T-helper 1 cell (primary cell): ENCODE data around the gene SEC31A.

ENCODE experiments used
- DNase-seq, 5 donors: peaks; one replicate each; pipeline ENCODE4 v3.0.0-alpha.2; 2012 to 2020

Gene SEC31A

DNA sequence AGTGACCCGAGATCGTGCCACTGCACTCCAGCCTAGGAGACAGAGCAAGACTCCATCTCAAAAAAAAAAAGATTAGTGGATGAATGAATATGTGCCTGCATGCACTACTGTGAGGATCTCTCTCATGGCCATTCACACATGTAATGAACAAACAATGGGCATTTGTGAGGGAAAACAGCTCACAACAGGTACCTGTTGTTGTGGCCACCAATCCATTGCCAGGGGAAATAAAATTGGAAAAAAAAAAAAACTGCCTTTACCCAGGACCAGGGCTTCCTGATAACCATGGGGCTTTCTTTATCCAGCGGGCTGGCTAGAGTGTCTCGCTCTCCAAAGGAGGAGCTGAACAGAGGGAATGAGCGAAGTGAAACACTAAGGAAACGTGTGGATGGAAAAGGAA, 99.8 kb downstream of the SEC31A start:
- no peak for DNase-seq

DNA sequence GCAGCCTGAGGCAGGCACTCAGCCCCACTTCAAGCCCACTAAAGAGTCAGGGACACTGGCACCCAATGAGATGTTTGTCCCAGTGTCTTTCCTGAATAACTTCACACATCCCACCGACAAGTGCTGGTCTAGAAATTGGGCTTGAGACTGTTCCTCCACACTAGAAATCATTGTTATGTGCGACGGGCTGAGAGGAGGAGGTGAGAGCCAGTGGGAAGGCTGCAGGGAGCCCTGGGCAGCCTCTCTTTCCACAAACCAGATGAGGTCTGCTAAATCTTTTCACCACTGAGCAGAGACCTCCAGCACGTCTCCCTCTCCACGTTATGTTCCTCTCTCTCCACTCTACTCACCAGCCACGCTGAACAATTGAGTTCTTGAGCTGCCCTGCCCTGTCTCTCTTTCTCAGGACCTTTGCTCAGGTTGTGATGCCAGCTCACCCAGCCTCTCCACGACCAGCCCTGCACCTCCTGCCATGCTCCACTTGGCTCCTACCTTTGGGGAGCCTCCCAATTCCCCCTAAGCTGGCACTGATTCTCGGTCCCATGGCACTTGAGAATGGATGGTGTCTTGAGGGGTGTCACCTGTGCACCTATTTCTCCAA, 100.8 kb downstream of the SEC31A start:
- no peak for DNase-seq

DNA sequence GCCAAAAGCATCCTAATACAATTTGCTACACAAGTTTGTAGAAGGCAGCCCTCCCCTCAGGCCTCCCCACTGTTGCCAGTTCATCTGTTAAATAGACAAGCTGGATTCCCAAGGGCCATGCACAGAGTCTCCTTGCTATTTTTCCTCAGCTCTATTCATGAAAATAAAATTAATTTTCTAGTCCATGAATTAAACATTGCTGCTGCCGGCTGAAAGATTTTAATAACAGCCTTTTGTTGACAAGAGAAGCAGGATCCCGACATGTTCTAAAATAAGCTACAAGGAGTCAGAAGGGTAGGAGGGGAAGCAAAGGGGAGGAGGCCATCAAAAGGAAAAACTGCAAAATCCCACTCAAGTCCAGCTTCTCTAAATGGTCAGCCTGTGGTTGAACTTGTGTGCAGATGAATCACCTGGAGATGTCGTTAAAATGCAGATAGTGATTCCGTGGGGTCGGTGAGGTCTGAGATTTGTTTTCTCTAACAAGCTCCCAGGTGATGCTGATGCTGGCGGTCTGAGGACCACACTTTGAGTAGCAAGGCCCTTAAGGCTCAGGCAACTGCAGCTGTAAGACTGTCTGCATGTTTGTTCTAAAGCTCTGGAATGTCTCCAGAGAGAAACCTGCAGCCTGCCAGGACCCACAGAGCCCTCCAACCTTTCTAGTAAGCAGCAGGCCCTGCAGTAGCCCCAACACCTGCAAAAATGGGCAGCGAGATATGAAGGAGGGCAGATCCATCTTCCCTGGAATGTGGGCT, 101.8 kb downstream of the SEC31A start:
- no peak for DNase-seq

DNA sequence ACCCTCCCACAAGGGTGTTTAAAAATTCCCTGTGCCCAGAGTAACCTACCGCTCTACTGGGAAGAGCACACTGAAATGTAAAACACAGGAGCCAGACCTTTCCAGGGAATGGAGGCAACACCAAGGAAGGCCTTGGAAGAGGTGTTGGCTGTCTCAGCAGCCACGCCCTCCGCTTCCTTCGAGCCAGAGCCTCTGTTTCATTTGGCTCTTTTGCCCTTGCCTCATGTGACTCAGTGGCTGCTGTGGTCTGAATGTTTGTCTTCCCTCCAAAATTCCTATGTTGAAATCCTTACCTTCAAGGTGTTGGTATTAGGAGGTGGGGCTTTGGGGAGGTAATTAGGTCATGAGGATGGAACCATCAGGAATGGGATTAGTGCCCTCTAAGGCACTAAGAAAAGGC, 103.6 kb downstream of the SEC31A start:
- no peak for DNase-seq

DNA sequence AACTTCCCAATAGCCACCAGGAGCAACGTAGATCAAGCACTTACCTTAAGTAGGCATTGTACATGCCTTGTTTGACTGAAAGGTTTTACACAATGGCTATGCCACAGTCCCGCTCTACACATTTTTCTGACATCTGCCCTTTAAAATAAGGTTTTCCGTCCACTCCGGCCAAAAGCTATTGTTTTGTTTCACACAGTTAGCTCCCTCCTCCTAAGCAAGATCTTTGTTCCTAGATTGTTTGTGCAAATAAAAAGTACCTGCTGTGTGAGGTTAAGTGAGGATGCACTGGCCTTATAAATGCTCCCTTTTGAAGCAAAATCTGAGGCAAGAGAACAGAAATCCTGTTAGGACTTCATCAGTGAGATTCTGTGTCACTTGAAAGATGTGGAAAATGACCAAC, 104.1 kb downstream of the SEC31A start:
- DNase-seq = no peak

DNA sequence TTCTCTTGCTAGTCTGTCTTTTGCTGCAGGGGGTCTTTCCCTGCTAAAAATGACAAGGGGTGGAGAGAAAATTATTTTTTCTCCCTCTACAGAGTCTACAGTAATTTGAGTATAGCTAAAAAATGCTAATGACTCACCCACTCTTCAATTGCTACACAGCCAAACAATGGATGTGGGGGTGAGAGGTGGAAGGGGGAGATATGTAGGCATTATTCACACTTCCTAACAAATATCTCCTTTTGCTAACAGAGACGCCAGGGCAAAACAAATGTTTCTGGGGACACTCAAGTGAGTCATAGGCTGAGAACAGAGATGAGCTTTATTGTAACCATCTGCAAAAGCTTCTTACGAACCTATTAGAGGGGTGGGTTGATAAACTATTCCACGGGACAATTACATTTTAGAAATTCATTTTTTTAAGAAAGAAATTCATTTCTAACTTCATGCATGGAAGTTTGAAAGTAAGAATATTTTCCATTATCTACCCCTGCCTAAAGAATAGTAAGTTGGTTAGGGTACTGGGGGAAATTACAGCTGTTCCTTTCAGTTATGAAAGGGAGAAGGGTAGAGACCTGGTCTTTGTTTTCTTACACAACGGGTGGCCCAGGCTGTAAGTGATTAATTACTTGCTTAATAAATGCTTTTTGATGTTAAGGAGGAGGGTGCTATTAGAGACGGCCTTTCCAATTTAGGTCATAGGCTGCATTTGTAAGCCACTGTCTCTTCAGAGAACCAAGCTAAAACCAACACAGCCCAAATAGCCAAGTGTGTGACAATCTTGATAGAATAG, 105.1 kb downstream of the SEC31A start:
- DNase-seq = no peak

DNA sequence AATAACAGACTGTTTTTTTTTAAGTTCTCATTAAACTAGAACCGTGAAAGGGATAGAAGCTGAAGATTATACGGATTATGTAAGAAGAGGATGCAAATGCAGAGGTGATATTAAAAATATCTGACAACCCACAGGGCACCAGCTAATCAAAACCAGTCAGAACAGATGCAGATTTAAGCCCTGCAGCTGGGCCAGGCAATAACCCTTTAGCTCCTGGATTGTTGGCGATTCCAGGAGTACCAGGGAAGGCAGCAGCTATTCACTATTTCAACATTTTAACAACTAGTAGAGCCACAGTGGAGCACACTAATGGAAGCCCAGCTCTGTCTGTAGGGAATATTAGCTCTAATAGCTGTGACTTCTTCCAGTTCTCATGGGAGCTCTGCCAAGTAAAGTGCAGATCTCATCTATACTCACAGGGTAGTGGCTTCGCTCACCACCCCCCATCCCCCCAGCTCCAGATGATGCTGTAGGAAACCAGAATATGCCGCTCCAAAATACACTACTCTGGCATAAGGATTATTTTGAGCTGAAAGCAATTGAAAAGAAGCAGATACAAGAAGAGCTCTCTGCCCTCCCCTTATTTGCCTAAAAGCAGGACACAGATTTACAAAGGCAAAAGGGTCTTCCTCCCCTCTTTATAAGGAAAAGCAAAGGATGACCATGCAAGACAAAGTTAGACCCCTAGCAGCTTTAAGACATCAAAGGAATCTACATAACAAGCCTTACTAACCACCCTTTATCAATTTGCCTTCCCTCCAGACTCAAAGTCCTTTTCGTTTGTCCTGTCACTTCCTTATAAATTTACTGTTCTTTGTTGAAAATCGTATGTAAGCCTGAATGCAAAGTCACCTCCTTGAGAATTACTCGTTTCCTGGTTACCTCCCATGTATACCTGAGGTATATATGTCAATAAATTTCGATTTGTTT, 106.0 kb downstream of the SEC31A start:
- no peak for DNase-seq

DNA sequence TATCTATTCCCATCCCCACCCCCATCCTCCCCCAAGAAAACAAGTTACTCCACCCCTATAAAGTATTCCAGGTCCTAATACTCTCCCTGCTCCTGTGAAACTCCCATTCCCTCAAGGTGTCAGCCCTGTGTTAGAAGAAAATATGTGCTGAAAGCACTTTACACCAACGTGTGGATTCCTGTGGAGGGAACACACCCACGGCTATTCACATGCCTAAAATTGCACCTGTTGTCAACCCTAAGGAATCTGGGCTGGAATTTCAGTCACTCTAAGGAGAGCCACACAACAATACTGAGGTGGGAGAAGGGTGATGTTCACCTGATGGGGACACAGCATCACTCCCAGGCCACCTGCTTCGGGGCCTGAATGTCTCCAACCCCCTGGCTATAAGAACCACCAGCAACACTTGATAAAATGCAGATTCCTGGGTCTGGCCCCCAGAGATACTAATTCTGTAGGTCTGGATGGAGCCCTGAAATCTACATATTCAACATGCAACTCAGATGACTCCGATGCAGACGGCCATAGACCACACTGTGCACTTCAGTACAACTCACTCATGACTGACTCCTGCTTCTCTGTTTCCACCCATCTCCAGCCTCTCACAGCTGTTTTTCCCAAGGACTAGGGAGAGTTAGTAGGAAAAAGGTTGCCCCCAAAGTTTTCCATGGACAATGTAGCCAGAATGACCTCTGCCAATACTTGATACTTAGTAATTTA, 108.2 kb downstream of the SEC31A start:
- DNase-seq = no peak

DNA sequence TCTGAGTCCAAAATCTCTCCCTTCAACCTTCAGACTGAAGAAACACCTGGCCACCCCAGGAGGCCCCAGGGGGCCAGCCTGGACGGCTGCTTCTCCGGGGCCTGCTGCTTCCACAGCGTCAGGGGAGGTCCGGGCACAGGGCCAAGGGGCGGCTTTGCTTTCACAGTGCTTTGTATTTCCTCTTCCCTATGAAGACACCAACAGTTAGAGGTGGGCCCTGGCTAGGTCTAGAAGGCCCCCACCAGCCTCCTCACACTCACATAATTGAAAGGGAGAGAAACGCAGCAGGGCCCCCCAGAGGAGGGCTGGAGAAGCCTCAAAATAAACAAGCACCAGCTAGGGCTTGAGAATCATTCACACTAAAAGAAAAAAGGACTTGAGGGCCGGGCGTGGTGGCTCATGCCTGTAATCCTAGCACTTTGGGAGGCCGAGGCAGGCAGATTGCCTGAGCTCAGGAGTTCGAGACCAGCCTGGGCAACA, 110.2 kb downstream of the SEC31A start:
- DNase-seq = no peak

DNA sequence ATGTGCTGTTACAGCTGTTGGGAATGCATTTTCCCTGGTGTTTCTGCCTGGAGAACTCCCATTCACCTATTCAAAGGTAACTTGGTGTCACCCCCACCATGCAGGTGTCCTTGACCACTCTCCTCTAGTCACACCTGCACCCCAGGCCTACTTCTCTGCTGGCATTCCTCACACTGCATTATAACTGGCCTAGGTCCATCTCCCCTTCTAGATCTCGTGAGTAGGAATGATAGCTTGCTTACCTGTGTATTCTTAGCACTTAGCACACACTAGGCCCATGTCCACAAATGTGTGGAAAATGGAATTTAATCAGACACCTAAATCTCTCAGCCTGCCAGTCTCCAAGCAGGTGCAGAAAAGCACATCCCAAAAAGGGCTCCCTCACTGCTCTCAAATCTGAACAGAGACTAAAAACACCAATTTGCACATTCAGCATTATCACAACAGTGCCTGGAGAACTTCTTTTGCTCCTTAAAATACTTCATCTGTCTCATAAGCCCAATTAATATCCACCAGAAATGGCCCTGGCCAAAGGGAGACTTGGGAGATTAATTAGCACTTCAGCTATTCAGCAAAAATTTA, 110.7 kb downstream of the SEC31A start:
- DNase-seq = no peak

DNA sequence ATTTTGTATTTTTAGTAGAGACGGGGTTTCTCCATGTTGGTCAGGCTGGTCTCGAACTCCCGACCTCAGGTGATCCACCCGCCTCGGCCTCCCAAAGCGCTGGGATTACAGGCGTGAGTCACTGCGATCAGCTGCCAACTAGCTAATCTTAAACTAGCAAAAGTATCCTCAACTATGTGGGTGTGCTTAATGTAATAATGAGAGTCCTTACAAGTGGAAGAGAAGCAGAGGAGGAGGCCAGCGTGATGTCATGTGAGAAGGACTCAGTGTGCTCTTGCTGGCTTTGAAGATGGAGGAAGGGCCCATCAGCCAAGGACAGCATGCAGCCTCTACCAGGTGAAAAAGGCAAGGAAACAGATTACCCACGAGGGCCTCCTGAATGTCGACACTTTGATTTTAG, 111.9 kb downstream of the SEC31A start:
- no peak for DNase-seq

DNA sequence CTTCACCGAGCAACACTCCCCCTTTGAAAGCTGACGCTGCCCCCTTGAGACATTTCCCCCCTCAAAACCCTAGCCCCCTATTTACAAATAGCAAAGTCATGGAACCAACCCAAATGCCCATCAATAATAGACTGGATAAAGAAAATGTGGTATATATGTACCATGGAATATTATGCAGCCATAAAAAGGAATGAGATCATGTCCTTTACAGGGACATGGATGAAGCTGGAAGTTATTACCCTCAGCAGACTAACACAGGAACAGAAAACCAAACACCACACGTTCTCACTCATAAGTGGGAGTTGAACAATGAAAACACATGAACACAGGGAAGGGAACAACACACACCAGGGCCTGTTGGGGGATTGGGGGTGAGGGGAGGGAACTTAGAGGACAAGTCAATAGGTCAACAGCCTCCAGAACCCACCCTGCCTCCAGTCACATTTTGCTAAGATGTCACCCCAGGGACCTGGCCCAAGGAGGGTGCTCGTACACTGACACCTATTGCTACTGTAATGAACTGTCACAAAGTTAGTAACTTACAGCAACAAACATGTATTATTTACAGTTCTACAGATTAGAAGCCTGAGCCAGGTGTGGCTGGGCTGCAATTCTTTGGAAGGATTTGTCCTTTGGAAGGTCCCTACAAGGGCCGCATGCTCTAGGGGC, 113.0 kb downstream of the SEC31A start:
- DNase-seq = no peak

DNA sequence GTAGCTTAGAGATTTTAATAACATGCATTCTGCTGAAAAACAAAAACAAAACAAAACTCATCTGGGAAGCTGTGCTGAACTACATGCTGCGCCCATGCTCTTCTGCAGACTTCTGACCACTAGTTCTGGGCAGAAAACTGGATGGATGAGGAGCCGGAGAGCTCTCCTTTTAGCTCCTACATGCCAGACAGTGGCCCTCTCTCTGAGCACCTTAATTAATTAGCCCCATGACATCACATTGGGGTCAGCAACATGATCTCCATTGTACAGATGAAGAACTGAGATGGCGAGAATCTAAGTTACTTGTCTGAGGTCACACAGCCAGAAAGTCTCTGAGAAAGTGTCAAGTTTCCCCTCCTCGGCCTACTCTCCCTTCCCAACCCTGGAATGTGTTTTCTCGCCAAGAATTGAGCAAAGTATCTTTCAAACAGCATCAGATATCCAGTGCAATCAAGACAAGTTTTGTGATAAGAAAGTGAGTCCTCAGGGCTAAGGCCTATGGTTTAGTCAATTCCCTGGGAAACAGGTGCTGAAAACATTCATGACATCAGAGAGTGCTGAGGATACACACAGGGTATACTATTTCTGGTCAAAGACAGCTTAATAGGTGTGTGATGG, 113.9 kb downstream of the SEC31A start:
- DNase-seq = no peak

DNA sequence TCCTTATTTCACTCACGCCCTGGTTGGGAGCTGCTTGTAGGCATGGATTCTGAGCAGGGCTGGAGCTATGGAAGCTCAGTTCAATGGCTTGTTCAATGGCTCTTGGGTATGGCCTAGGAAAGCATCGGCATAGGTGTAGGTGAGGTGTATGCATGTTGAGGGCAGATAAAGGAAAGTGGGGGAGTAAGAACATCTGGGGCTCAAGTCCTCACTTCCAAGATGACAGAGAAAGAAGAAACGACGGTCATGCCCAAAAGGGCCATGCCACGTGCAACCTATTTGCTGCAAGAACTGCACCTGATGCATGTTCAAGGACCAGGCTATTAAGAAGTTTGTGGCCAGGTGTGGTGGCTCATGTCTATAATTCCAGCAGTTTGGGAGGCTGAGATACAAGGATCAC, 115.7 kb downstream of the SEC31A start:
- no peak for DNase-seq

DNA sequence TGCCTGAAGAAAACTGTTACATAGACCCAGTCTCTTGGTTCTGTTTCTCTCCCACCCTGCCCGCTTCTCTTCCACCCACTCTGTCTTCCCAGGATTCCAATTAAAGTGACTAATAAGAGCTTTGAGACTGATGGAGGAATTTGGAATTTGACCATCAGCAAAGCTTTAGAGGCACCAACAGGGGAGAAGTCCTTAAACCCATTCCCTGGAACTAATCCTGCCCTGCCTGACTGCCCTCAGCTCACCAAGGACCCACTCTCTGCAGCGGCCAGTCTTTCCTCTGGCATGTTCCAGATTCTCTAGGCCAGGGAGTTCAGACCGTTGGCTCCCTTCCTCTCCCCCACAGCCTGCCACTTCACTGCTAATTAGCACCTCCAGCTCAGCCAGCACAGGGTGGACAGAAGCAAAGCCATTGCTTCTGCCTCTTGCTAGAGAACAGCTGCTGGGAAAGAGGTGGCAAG, 116.2 kb downstream of the SEC31A start:
- no peak for DNase-seq

DNA sequence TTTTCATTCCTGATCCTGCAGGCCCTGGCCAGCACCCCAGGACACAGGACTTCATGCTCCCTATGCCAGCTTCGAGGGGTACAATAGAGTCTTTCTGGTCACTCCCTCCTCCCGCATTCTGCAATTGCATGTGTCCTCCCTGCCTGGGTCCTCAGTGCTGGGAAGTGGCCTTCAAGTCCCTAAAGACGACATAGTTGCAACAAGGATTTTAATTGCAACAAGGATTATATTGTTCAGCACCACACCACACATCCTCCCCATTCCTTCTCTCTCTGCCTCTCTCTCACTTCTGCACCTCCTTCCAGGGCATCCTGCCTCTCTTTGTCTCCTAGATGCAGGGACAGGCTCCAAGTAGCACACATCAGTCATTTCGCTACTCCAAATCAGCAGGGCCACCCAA, 117.9 kb downstream of the SEC31A start:
- DNase-seq = no peak

DNA sequence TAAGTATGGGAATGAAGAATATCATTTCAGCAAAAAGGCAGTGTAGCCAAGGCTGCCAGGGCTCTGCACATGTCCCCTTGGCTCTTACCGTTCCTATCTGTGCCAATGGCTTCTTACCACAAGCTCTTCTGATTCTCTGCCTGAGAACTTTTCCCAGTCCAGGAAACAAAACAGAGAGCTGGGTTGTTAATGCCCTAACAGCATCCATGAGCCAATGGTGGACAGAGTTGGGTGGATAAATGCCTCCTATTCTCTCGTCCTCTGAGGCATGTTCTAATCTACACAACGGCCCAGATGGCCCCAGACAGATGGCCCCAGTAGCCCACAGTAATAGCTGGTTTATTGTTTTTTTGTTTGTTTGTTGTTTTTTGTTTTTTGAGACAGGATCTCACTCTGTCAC, 120.3 kb downstream of the SEC31A start:
- DNase-seq = no peak
